Measurements from ENCODE around the gene BICRA.
A peak's percentile ranks its signal among the peaks of the same experiment; 100 is the strongest.
"Not testable (repeated sequence)": the region's sequence is repeated elsewhere in the genome, so short reads cannot be mapped to it uniquely, and the experiment has no call there.

BICRA gene

GRCh38 chr19:47719047-47719859, 110.3 kb downstream of the BICRA start:
- DNase-seq, result no peak

GRCh38 chr19:47720669-47721422, 111.9 kb downstream of the BICRA start:
- no peak for DNase-seq

DNA sequence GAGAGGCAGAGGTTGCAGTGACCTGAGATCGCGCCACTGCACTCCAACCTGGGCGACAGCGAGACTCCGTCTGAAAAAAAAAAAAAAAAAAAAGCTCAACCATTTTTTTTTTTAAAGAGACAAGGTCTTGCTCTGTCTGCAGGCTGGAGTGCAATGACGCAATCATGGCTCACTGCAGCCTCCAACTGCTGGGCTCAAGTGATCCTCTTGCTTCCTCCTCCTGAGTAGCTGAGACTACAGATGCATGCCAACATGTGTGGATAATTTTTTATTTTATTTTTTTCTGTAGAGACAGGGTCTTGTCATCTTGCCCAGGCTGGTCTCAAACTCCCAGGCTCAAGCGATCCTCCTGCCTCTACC, 114.6 kb downstream of the BICRA start:
- DNase-seq, result no peak

- no peak for DNase-seq
Measured at GRCh38 chr19:47725759-47726401, 116.9 kb downstream of the BICRA start.

- no peak for DNase-seq
Measured at GRCh38 chr19:47726467-47726866, 117.5 kb downstream of the BICRA start.

GRCh38 chr19:47728295-47728694, 119.4 kb downstream of the BICRA start:
- not testable (repeated sequence) for DNase-seq

DNA sequence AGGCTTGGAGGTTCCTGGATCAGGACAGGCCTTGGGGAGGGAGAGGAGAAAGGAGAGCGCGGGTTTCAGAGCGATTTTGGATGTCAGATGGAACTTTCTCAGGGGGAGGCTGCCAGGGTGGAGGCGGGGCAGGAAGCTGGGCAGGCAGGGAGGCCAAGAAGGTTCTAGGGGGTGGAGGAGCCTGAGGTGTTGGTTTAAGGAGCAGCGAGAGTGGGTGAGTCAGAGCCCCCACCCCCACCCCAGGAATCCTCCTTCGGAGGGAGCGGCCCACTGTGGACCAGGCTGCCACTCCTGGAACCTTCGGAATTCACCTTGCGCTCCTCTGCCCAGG, 120.5 kb downstream of the BICRA start:
- no peak for DNase-seq

GRCh38 chr19:47729799-47730520, 121.0 kb downstream of the BICRA start:
- no peak for DNase-seq

- DNase-seq, result no peak
Measured at GRCh38 chr19:47730521-47730889, 121.6 kb downstream of the BICRA start.

- DNase-seq, result no peak
Measured at GRCh38 chr19:47730910-47731309, 122.0 kb downstream of the BICRA start.

- DNase-seq, result no peak
Measured at GRCh38 chr19:47735131-47735530, 126.2 kb downstream of the BICRA start.

- DNase-seq, result no peak
Measured at GRCh38 chr19:47740866-47741519, 132.1 kb downstream of the BICRA start.

GRCh38 chr19:47741544-47742140, 132.7 kb downstream of the BICRA start:
- DNase-seq, result no peak

DNA sequence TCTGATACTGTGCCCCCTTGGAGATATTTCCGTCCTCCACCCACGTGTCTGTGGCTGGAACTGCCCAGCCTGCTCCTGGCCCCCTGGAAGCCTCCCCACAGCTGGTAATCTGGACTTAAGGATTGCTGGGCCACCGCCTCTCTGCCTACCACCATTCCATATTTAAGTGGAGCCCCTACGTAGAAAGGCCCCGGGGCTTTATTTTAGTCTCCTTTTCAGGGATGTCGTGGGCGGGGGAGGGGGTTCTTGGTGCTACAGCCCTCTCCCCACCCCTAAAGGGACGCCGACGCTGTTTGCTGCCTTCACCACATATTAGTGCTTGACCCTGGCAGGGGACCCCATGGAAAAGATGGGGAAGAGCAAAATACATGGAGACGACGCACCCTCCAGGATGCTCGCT, 133.7 kb downstream of the BICRA start:
- DNase-seq, result no peak

- peak; percentile 97 for DNase-seq
Measured at GRCh38 chr19:47745010-47745901, 136.3 kb downstream of the BICRA start, which contains the start of gene NOP53. TSS of gene NOP53 (plus strand) at chr19:47745546. CDS start at chr19:47745560, 14 bp downstream.

DNA sequence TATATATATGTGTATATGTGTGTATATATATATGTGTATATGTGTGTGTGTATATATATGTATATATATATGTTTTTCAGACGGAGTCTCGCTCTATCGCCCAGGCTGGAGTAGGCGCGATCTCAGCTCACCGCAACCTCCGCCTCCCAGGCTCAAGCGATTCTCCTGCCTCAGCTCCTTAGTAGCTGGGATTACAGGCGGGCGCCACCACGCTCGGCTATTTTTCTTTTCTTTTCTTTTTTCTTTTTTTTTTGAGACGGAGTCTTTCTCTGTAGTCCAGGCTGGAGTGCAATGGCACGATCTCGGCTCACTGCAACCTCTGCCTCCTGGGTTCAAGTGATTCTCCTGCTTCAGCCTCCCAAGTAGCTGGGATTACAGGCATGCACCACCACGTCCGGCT, 137.2 kb downstream of the BICRA start:
- not testable (repeated sequence) for DNase-seq

GRCh38 chr19:47749326-47749725, 140.4 kb downstream of the BICRA start:
- no peak for DNase-seq

DNA sequence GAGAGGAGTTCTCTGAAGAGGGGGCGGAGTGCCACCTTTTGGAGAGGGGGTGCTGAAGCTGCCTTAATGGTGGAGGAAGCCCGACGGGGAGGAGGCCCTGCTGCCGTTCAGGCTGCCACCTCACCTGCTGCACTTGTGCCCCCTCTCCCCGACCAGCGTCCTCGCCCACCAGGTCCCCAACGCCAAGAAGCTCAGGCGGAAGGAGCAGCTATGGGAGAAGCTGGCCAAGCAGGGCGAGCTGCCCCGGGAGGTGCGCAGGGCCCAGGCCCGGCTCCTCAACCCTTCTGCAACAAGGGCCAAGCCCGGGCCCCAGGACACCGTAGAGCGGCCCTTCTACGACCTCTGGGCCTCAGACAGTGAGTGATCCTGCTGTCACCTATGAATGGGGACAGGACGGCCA, 141.8 kb downstream of the BICRA start:
- no peak for DNase-seq

- no peak for DNase-seq
Measured at GRCh38 chr19:47752440-47753211, 143.7 kb downstream of the BICRA start.

Measured in activated gamma-delta T cell treated with Interleukin-2 at 50 U/mL for 16 hours (primary cell).